H1 (cell line): ENCODE data around the gene POU3F1. TPM values are rescaled to one million over a fixed set of nuclear protein-coding genes. Genes with fewer than 3 reads are reported as not detected.

Source experiments
- CTCF ChIA-PET: fragments of 300-600 bp; sonication (Branson Sonifier 250); formaldehyde crosslinking; loops from one replicate; lab custom pipeline; 2021; ENCODE audit not compliant: partially characterized antibody; lab: Charles Lee
- POLR2A ChIA-PET: fragments of 300-600 bp; sonication (Branson Sonifier 250); formaldehyde crosslinking; loops from one replicate; lab custom pipeline; 2021; ENCODE audit warnings: inconsistent platforms; ENCODE audit not compliant: partially characterized antibody; lab: Charles Lee
- DNase-seq, 2 experiments: peaks; one replicate each; pipeline versions ENCODE4 v3.0.0 to v3.0.0-alpha.2; 2010 to 2022; ENCODE audit warnings: low spot score in 2 of 2, low read depth in 1 of 2, mixed read lengths in 1 of 2
- FAIRE-seq: peaks from 2 replicates; lab custom pipeline; 2011; peaks lifted over from hg19 to GRCh38; lab: Jason Lieb, UNC
- H2AFZ ChIP-seq: 2 replicates; pipeline ENCODE4 v1.8.1; 2012; ENCODE audit warnings: low read length, inconsistent platforms
- H2AK5ac ChIP-seq: 2 replicates; pipeline ENCODE4 v1.6.1; 2013; ENCODE audit warnings: low read depth, low read length
- H2BK120ac ChIP-seq: replicated peaks from 2 replicates; pipeline ENCODE3; 2013; ENCODE audit warnings: low read depth, low read length, inconsistent platforms
- H2BK12ac ChIP-seq: 2 replicates; pipeline ENCODE4 v1.6.1; 2013; ENCODE audit warnings: low read depth, low read length
- H2BK15ac ChIP-seq: 2 replicates; pipeline ENCODE4 v1.6.1; 2013; ENCODE audit warnings: low read length
- H2BK20ac ChIP-seq: 2 replicates; pipeline ENCODE4 v1.6.1; 2013; ENCODE audit warnings: low read length
- H2BK5ac ChIP-seq: 2 replicates; pipeline ENCODE4 v1.6.1; 2013; ENCODE audit warnings: low read depth, low read length
- H3K14ac ChIP-seq: 2 replicates; pipeline ENCODE4 v1.6.1; 2013; ENCODE audit warnings: inconsistent platforms; ENCODE audit not compliant: insufficient read length
- H3K18ac ChIP-seq: 2 replicates; pipeline ENCODE4 v1.6.1; 2013; ENCODE audit warnings: low read length; ENCODE audit errors: extremely low read depth
- H3K23ac ChIP-seq: 2 replicates; pipeline ENCODE4 v1.6.1; 2013; ENCODE audit warnings: inconsistent platforms; ENCODE audit not compliant: insufficient read length
- H3K23me2 ChIP-seq: 2 replicates; pipeline ENCODE4 v1.6.1; 2013; ENCODE audit warnings: low read depth, low read length
- H3K27ac ChIP-seq: 2 replicates; pipeline ENCODE4 v1.6.1; 2011; ENCODE audit warnings: low read depth, low read length, inconsistent platforms
- H3K27me3 ChIP-seq, 4 experiments: replicated peaks in 1 of 4; 1 replicate in 1 of 4; 2 replicates in 3 of 4; pipeline versions ENCODE4 v1.6.1 to v1.8.1; 2011 to 2013; ENCODE audit warnings: low read length in 3 of 4, mild to moderate bottlenecking in 3 of 4, inconsistent platforms in 2 of 4, mixed read lengths in 2 of 4, moderate library complexity in 1 of 4; ENCODE audit not compliant: control insufficient read depth in 3 of 4, insufficient read depth in 3 of 4; ENCODE audit errors: extremely low read depth in 1 of 4
- H3K36me3 ChIP-seq, 4 experiments: 2 replicates each; pipeline versions ENCODE4 v1.6.1 to v1.8.1; 2011 to 2013; ENCODE audit warnings: mild to moderate bottlenecking in 4 of 4, low read length in 3 of 4, moderate library complexity in 2 of 4, control low read depth in 1 of 4, inconsistent platforms in 1 of 4; ENCODE audit not compliant: insufficient read depth in 4 of 4, control insufficient read depth in 2 of 4
- H3K4ac ChIP-seq: replicated peaks from 2 replicates; pipeline ENCODE3; 2013; ENCODE audit warnings: low read length, low read depth, mixed read lengths, inconsistent platforms; ENCODE audit not compliant: insufficient read length
- H3K4me1 ChIP-seq, 4 experiments: replicated peaks in 1 of 4; 1 replicate in 1 of 4; 2 replicates in 3 of 4; pipeline versions ENCODE4 v1.6.1 to v1.8.1; 2011 to 2013; ENCODE audit warnings: low read length in 3 of 4, inconsistent platforms in 2 of 4, mixed read lengths in 1 of 4; ENCODE audit not compliant: insufficient read depth in 4 of 4, control insufficient read depth in 3 of 4
- H3K4me2 ChIP-seq, 2 experiments: 2 replicates each; pipeline versions ENCODE4 v1.6.1 to v1.8.1; 2011 to 2013; ENCODE audit warnings: low read depth in 2 of 2, low read length in 2 of 2, control low read depth in 1 of 2, inconsistent platforms in 1 of 2, mild to moderate bottlenecking in 1 of 2; ENCODE audit not compliant: insufficient read depth in 1 of 2
- H3K4me3 ChIP-seq, 4 experiments: fragments of 200-600, 300-600 bp in 1 of 4; sonication (generic), shearing (Covaris generic), sonication (Bioruptor Twin) in 1 of 4; 2 replicates each; pipeline versions ENCODE4 v1.5.1 to v1.8.1; 2011 to 2016; ENCODE audit warnings: low read length in 4 of 4, low read depth in 3 of 4, control low read depth in 2 of 4, inconsistent platforms in 2 of 4, mild to moderate bottlenecking in 2 of 4, mixed read lengths in 1 of 4, moderate library complexity in 1 of 4; ENCODE audit not compliant: insufficient read depth in 2 of 4; ENCODE audit errors: extremely low read depth in 1 of 4
- H3K56ac ChIP-seq: replicated peaks from 2 replicates; pipeline ENCODE3; 2013; ENCODE audit warnings: low read depth, mild to moderate bottlenecking, mixed read lengths, low read length, inconsistent platforms; ENCODE audit not compliant: insufficient read length
- H3K79me1 ChIP-seq: 2 replicates; pipeline ENCODE4 v1.6.1; 2013; ENCODE audit warnings: low read depth, low read length, control low read depth
- H3K79me2 ChIP-seq, 2 experiments: 2 replicates each; pipeline versions ENCODE4 v1.6.1 to v1.8.1; 2012 to 2013; ENCODE audit warnings: low read length in 2 of 2, mild to moderate bottlenecking in 2 of 2, inconsistent platforms in 1 of 2; ENCODE audit not compliant: insufficient read depth in 2 of 2, control insufficient read depth in 1 of 2
- H3K9ac ChIP-seq, 4 experiments: replicated peaks in 1 of 4; 1 replicate in 1 of 4; 2 replicates in 3 of 4; pipeline versions ENCODE4 v1.6.1 to v1.8.1; 2011 to 2013; ENCODE audit warnings: low read depth in 3 of 4, low read length in 3 of 4, control low read depth in 2 of 4, mild to moderate bottlenecking in 2 of 4, moderate library complexity in 2 of 4, inconsistent platforms in 1 of 4; ENCODE audit errors: extremely low read depth in 1 of 4
- H3K9me3 ChIP-seq, 2 experiments: 2 replicates each; pipeline versions ENCODE4 v1.6.1 to v1.8.1; 2012 to 2013; ENCODE audit warnings: mild to moderate bottlenecking in 2 of 2, moderate library complexity in 2 of 2, control low read depth in 1 of 2, inconsistent platforms in 1 of 2, low read depth in 1 of 2, low read length in 1 of 2, mixed read lengths in 1 of 2; ENCODE audit not compliant: insufficient read depth in 2 of 2
- H4K20me1 ChIP-seq, 2 experiments: replicated peaks in 1 of 2; 2 replicates each; pipeline versions ENCODE3 to v1.8.1; 2011 to 2013; ENCODE audit warnings: inconsistent platforms in 2 of 2, low read length in 2 of 2, mild to moderate bottlenecking in 1 of 2; ENCODE audit not compliant: insufficient read depth in 2 of 2, control insufficient read depth in 1 of 2
- H4K5ac ChIP-seq: 2 replicates; pipeline ENCODE4 v1.6.1; 2013; ENCODE audit warnings: low read length, low read depth, mixed read lengths, inconsistent platforms; ENCODE audit not compliant: insufficient read length
- H4K8ac ChIP-seq: 2 replicates; pipeline ENCODE4 v1.8.0; 2013; ENCODE audit warnings: mild to moderate bottlenecking, moderate library complexity, low read length, inconsistent platforms; ENCODE audit not compliant: insufficient read depth; ENCODE audit errors: extremely low read depth
- H4K91ac ChIP-seq: replicated peaks from 2 replicates; pipeline ENCODE3; 2013; ENCODE audit warnings: low read length, mixed read lengths, inconsistent platforms; ENCODE audit not compliant: insufficient read length
- BACH1 ChIP-seq: IDR thresholded peaks from 2 replicates; pipeline ENCODE4 v1.6.1; 2012; ENCODE audit warnings: low read length, improper control_type of control experiment
- GTF2F1 ChIP-seq: IDR thresholded peaks from 2 replicates; pipeline ENCODE4 v1.6.1; 2012; ENCODE audit warnings: low read depth, low read length, improper control_type of control experiment, borderline replicate concordance
- YY1 ChIP-seq: IDR thresholded peaks from 2 replicates; pipeline ENCODE4 v1.6.1; 2011; ENCODE audit warnings: low read depth, mild to moderate bottlenecking, low read length
- WGBS, 2 experiments: shearing (Covaris generic) in 1 of 2; methylation state at CpG; one replicate each; pipeline versions ENCODE4 v1.1.6 to v1.1.7; 2013 to 2015; ENCODE audit warnings: low lambda C conversion rate in 2 of 2, mixed read lengths in 2 of 2, inconsistent platforms in 1 of 2, low coverage in 1 of 2, missing lambda C conversion rate in 1 of 2; ENCODE audit not compliant: insufficient replicate concordance in 2 of 2, insufficient coverage in 1 of 2, insufficient read length in 1 of 2; ENCODE audit errors: extremely low coverage in 1 of 2, missing lambda C conversion rate in 1 of 2; 5-methylcytosine and 5-hydroxymethylcytosine counted together
- polyA plus RNA-seq, 7 experiments: library from polyadenylated mRNA; depleted of rRNA in 3 of 7; stranded (reverse) in 5 of 7; unstranded in 2 of 7; fragments of >200 nt in 5 of 7; fragments of 200-250 nt in 2 of 7; gene quantifications; 1 replicate in 5 of 7; 2 replicates in 1 of 7; 4 replicates in 1 of 7; pipeline versions ENCODE4 v1.2.1 to v1.2.3, GENCODE V29; 2011 to 2013; ENCODE audit warnings: missing spikeins in 2 of 7, mixed read lengths in 2 of 7
- total RNA-seq: library from RNA; stranded (reverse); fragmentation: NEBNext Ultra II Directional; extraction: Animal tissue kit (Norgen Biotek cat#: 25700); gene quantifications from 2 replicates; pipeline ENCODE4 v1.2.1, GENCODE V29; 2021

Gene POU3F1
- total and polyA plus RNA-seq, 2 of the 8 experiments (the other 6 are each of a cell fraction or from before 2014, with no cell fraction given): 4.2 to 10.8 TPM

DNA sequence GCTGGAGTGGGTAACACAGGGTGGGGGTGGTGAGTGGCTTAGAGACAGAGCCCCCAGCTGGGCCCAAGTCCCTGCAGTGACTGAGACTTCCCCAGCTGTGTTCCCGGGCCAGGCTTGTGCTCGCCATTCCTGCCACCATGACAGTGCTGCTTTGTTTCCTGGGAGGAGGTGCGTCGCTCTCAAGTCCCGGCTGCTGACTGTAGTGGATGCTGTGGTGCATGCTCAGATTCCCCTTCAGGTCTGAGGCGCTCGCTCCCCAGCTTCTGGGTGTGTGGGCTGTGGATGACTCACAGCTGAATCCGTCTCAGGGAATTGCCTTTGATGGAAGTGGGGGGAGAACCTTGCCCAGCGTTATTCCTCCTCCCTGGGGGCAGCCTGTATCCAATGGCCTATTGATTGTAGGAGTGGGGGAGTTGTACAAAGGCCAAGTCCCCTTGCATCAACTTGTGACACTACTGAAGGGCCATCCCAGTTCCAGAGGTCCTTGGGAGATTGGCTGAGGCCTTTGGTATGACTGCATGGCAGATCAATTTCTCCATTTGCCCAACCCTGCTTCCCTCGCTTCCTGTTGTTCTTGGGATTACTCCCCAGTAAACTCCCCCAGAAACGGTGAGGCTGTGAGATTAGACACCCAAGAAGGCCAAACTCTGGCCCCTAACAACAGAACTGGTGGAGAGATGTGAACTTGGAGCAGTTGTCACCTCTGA lies 17.8 kb upstream of the POU3F1 start:
- peak overlapping the region; percentile 35; the same call in 1 of the 2 replicates for H2BK12ac ChIP-seq
- H3K14ac ChIP-seq: no peak overlapping the region
- 56% methylated on average over 11 of the region's 11 CpGs; no CpG with 5 or more reads in 1 of the 2 experiments for WGBS, 2 experiments
- H4K8ac ChIP-seq: no peak overlapping the region; the same call in 1 of the 2 replicates
- no peak for DNase-seq
- 0 out of 2 replicates have a peak overlapping the region, but pooled peaks have one; percentile 9 for H2BK15ac ChIP-seq
- H2BK20ac ChIP-seq: 0 out of 2 replicates have a peak overlapping the region, but pooled peaks have one; percentile 49
- no peak overlapping the region for H3K56ac ChIP-seq
- peak overlapping the region; percentile 54 for H2AK5ac ChIP-seq
- TF ChIP-seq BACH1 (peak; percentile 41), GTF2F1 (no peak), YY1 (peak; percentile 56; the same call in 1 of the 2 replicates)
- H3K4me3 ChIP-seq: peak overlapping the region in 2 of 4 experiments; percentile 5 to 33; a peak in 1 of 8 replicates
- no peaks in the 10 kb centered on the region; a peak in 4 of 7 replicates for H3K27me3 ChIP-seq
- no peak overlapping the region for H3K27ac ChIP-seq
- H3K4ac ChIP-seq: no peak overlapping the region
- H3K18ac ChIP-seq: no peak overlapping the region; the same call in 1 of the 2 replicates
- ChIA-PET CTCF (interaction anchor here (0.7 to 18.0 kb wide), 9 partner anchors 7 to 759 kb away, joined by 3 to 212 read pairs (median 3); no protein-coding TSS in a partner anchor), POLR2A (interaction anchor here (0.5 to 1.7 kb wide), 7 partner anchors 11 to 742 kb away, joined by 3 to 5 read pairs (median 3); no protein-coding TSS in a partner anchor)
- peak overlapping the region; percentile 4 for H4K91ac ChIP-seq
- no peak overlapping the region for H3K9ac ChIP-seq
- H2BK5ac ChIP-seq: peak overlapping the region; percentile 66; the same call in 1 of the 2 replicates
- H3K79me1 ChIP-seq: peaks cover 8% of the 10 kb centered on the region; the same call in 1 of the 2 replicates
- peaks cover 0 to 6% of the 10 kb centered on the region in 2 experiments for H4K20me1 ChIP-seq
- H3K9me3 ChIP-seq: no peaks in the 10 kb centered on the region
- no peak overlapping the region for H3K23ac ChIP-seq
- no peaks in the 10 kb centered on the region for H3K23me2 ChIP-seq
- no peak overlapping the region for H2BK120ac ChIP-seq
- peaks cover 0 to 22% (median 13%) of the 10 kb centered on the region in 4 experiments; a peak in 6 of 7 replicates for H3K4me1 ChIP-seq
- peaks cover 0 to 2% of the 10 kb centered on the region in 2 experiments; a peak in 1 of 4 replicates for H3K79me2 ChIP-seq
- H2AFZ ChIP-seq: no peak overlapping the region; the same call in 1 of the 2 replicates
- no peaks in the 10 kb centered on the region for H3K36me3 ChIP-seq
- FAIRE-seq: no peak
- peak overlapping the region; percentile 43 to 57 for H3K4me2 ChIP-seq
- no peak overlapping the region for H4K5ac ChIP-seq
